ENCODE data around the gene LYPD8. TPM values are rescaled to one million over a fixed set of nuclear protein-coding genes. Genes with fewer than 3 reads are reported as not detected.
"Not testable (repeated sequence)": the region's sequence is repeated elsewhere in the genome, so short reads cannot be mapped to it uniquely, and the experiment has no call there.

LYPD8 gene, protein sequence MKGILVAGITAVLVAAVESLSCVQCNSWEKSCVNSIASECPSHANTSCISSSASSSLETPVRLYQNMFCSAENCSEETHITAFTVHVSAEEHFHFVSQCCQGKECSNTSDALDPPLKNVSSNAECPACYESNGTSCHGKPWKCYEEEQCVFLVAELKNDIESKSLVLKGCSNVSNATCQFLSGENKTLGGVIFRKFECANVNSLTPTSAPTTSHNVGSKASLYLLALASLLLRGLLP
- not detected in 2 replicates for total RNA-seq

GRCh38 chr1:248755517-248755916 lies at the start of gene LYPD8:
LYPD8 (minus strand) TSS chr1:248755759; CDS start chr1:248751081, 4,678 bp downstream.
- no peak within 1 kb of the TSS for H3K4me3 ChIP-seq (ENCODE audit: low read depth, low read length)
- DNase-seq (ENCODE audit: low read depth): no peak
- TF ChIP-seq CTCF (conservative IDR thresholded peaks at IDR 0.05; ENCODE audit: low read depth, low read length): no peak

- TF ChIP-seq CTCF (conservative IDR thresholded peaks at IDR 0.05; ENCODE audit: low read depth, low read length): no peak
- H3K4me3 ChIP-seq (ENCODE audit: low read depth, low read length): no peak overlapping the region
- no peak for DNase-seq (ENCODE audit: low read depth)
Measured at GRCh38 chr1:248804771-248805681, 49.5 kb upstream of the LYPD8 start.

DNA sequence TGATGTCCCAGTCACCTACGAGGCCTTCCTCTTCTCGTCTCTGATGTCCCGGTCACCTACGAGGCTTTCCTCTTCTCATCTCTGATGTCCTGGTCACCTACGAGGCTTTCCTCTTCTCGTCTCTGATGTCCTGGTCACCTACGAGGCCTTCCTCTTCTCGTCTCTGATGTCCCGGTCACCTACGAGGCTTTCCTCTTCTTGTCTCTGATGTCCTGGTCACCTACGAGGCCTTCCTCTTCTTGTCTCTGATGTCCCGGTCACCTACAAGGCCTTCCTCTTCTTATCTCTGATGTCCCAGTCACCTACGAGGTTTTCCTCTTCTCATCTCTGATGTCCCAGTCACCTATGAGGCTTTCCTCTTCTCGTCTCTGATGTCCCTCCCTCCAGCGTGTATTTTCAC lies 47.9 kb upstream of the LYPD8 start:
- not testable (repeated sequence) for DNase-seq (ENCODE audit: low read depth); H3K4me3 ChIP-seq (ENCODE audit: low read depth, low read length)

GRCh38 chr1:248802454-248802853 lies 46.9 kb upstream of the LYPD8 start:
- DNase-seq (ENCODE audit: low read depth): no peak
- no peak for TF ChIP-seq CTCF (conservative IDR thresholded peaks at IDR 0.05; ENCODE audit: low read depth, low read length)
- no peak overlapping the region for H3K4me3 ChIP-seq (ENCODE audit: low read depth, low read length)

GRCh38 chr1:248800459-248800858 lies 44.9 kb upstream of the LYPD8 start:
- TF ChIP-seq CTCF (conservative IDR thresholded peaks at IDR 0.05; ENCODE audit: low read depth, low read length): no peak
- H3K4me3 ChIP-seq (ENCODE audit: low read depth, low read length): no peak overlapping the region
- DNase-seq (ENCODE audit: low read depth): no peak

- H3K4me3 ChIP-seq (ENCODE audit: low read depth, low read length): no peak overlapping the region
- no peak for TF ChIP-seq CTCF (conservative IDR thresholded peaks at IDR 0.05; ENCODE audit: low read depth, low read length)
- no peak for DNase-seq (ENCODE audit: low read depth)
Measured at GRCh38 chr1:248798791-248799190, 43.2 kb upstream of the LYPD8 start.

GRCh38 chr1:248794663-248795062 lies 39.1 kb upstream of the LYPD8 start:
- not testable (repeated sequence) for H3K4me3 ChIP-seq (ENCODE audit: low read depth, low read length); DNase-seq (ENCODE audit: low read depth)

DNA sequence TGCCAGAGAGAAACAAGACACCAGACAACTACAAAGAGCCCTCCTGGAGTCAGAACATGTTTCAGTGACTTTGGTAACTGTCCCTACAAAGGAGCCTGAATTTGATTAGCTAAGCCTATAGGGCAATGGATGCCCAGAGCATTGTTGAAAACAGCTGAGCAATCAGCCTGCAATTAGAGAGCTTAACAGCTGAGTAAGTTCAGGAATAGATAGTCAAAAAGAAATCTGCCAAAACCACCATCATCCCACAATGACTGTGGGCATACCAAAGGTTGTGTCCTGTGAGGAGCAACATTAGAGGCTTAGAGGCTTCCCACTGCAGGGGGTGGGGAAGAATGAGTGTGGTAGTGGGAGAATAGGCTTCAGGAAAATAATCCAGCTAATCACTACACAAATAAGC lies 38.0 kb upstream of the LYPD8 start:
- no peak for DNase-seq (ENCODE audit: low read depth)
- H3K4me3 ChIP-seq (ENCODE audit: low read depth, low read length): no peak overlapping the region
- TF ChIP-seq CTCF (conservative IDR thresholded peaks at IDR 0.05; ENCODE audit: low read depth, low read length): no peak

Data from epithelial cell of proximal tubule (primary cell).